ENCODE data around the gene CCT6B. TPM values are rescaled to one million over a fixed set of nuclear protein-coding genes. Genes with fewer than 3 reads are reported as not detected.
A peak's percentile ranks its signal among the peaks of the same experiment; 100 is the strongest.

Gene CCT6B
- total and polyA plus RNA-seq, 2 of the 13 experiments (the other 11 are each of a cell fraction or from before 2014, with no cell fraction given): 0.41 to 1.4 TPM

- TF ChIP-seq, protein P1, sequence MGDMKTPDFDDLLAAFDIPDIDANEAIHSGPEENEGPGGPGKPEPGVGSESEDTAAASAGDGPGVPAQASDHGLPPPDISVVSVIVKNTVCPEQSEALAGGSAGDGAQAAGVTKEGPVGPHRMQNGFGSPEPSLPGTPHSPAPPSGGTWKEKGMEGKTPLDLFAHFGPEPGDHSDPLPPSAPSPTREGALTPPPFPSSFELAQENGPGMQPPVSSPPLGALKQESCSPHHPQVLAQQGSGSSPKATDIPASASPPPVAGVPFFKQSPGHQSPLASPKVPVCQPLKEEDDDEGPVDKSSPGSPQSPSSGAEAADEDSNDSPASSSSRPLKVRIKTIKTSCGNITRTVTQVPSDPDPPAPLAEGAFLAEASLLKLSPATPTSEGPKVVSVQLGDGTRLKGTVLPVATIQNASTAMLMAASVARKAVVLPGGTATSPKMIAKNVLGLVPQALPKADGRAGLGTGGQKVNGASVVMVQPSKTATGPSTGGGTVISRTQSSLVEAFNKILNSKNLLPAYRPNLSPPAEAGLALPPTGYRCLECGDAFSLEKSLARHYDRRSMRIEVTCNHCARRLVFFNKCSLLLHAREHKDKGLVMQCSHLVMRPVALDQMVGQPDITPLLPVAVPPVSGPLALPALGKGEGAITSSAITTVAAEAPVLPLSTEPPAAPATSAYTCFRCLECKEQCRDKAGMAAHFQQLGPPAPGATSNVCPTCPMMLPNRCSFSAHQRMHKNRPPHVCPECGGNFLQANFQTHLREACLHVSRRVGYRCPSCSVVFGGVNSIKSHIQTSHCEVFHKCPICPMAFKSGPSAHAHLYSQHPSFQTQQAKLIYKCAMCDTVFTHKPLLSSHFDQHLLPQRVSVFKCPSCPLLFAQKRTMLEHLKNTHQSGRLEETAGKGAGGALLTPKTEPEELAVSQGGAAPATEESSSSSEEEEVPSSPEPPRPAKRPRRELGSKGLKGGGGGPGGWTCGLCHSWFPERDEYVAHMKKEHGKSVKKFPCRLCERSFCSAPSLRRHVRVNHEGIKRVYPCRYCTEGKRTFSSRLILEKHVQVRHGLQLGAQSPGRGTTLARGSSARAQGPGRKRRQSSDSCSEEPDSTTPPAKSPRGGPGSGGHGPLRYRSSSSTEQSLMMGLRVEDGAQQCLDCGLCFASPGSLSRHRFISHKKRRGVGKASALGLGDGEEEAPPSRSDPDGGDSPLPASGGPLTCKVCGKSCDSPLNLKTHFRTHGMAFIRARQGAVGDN (CRISPR knock-in tag; IDR thresholded peaks at IDR 0.05): peak; percentile 89
- TF ChIP-seq AFF4 (CRISPR knock-in tag; IDR thresholded peaks at IDR 0.05): no peak
- peak; percentile 97 for TF ChIP-seq ZMYM4 (CRISPR knock-in tag; IDR thresholded peaks at IDR 0.05)
- no peak for TF ChIP-seq RBAK (CRISPR knock-in tag; IDR thresholded peaks at IDR 0.05)
- peak; percentile 69; the same call in 1 of the 2 replicates for TF ChIP-seq ZNF670 (CRISPR knock-in tag; IDR thresholded peaks at IDR 0.05; ENCODE audit: borderline replicate concordance)
- peak; percentile 93 for TF ChIP-seq ZFY (CRISPR knock-in tag; IDR thresholded peaks at IDR 0.05)
- 0 out of 2 replicates have a peak, but pooled peaks have one; percentile 49 for TF ChIP-seq ZSCAN9 (CRISPR knock-in tag; IDR thresholded peaks at IDR 0.05; ENCODE audit: borderline replicate concordance)
- no peak for TF ChIP-seq ZNF431 (CRISPR knock-in tag; IDR thresholded peaks at IDR 0.05; ENCODE audit: borderline replicate concordance, low read depth)
- TF ChIP-seq NCOA5 (CRISPR knock-in tag; IDR thresholded peaks at IDR 0.05): no peak
- TF ChIP-seq ZFP41 (CRISPR knock-in tag; IDR thresholded peaks at IDR 0.05; ENCODE audit: borderline replicate concordance): no peak
- peak; percentile 54; the same call in 1 of the 3 replicates for TF ChIP-seq MXI1 (IDR thresholded peaks at IDR 0.05; ENCODE audit: borderline replicate concordance, low read depth, low read length)
- no peak; the same call in 1 of the 2 replicates for TF ChIP-seq GATA4 (IDR thresholded peaks at IDR 0.05; ENCODE audit: borderline replicate concordance, low read depth)
- TF ChIP-seq, protein P2, sequence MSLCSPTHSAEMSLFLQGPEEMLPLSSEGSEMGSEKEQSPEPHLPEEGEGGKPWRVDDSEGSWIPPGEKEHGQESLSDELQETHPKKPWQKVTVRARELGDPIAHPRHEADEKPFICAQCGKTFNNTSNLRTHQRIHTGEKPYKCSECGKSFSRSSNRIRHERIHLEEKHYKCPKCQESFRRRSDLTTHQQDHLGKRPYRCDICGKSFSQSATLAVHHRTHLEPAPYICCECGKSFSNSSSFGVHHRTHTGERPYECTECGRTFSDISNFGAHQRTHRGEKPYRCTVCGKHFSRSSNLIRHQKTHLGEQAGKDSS (CRISPR knock-in tag; IDR thresholded peaks at IDR 0.05; ENCODE audit: borderline replicate concordance, low read depth): peak; percentile 66; the same call in 1 of the 2 replicates
- TF ChIP-seq NFE2L1 (CRISPR knock-in tag; IDR thresholded peaks at IDR 0.05; ENCODE audit: borderline replicate concordance): no peak
- TF ChIP-seq MXD4 (CRISPR knock-in tag; IDR thresholded peaks at IDR 0.05): no peak
- TF ChIP-seq, protein P3, sequence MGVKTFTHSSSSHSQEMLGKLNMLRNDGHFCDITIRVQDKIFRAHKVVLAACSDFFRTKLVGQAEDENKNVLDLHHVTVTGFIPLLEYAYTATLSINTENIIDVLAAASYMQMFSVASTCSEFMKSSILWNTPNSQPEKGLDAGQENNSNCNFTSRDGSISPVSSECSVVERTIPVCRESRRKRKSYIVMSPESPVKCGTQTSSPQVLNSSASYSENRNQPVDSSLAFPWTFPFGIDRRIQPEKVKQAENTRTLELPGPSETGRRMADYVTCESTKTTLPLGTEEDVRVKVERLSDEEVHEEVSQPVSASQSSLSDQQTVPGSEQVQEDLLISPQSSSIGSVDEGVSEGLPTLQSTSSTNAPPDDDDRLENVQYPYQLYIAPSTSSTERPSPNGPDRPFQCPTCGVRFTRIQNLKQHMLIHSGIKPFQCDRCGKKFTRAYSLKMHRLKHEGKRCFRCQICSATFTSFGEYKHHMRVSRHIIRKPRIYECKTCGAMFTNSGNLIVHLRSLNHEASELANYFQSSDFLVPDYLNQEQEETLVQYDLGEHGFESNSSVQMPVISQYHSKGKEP (CRISPR knock-in tag; IDR thresholded peaks at IDR 0.05): no peak
- no peak for TF ChIP-seq ZNF543 (CRISPR knock-in tag; IDR thresholded peaks at IDR 0.05)
- no peak; a peak in 1 of 4 replicates for TF ChIP-seq NR2F1 (CRISPR knock-in tag; IDR thresholded peaks at IDR 0.05)
Observed at GRCh38 chr17:34961093-34961911, at the start of gene CCT6B, which contains the start of gene ZNF830 (continued).
